Measurements from ENCODE around the gene ACO1. TPM values are rescaled to one million over a fixed set of nuclear protein-coding genes. Genes with fewer than 3 reads are reported as not detected.

ACO1 gene
- polyA plus RNA-seq, 1 donor (not counting 4 experiments of a cell fraction or from before 2014, with no cell fraction given) = 29.2 TPM

GRCh38 chr9:32455738-32456137 is 71.3 kb downstream of the ACO1 start:
- Histone ChIP-seq H2AFZ (ENCODE audit: control insufficient read depth, low read length) (no peak overlapping the region), H3K36me3 (ENCODE audit: control insufficient read depth in 2 of 2, extremely low read depth in 1 of 2, insufficient read depth in 2 of 2, low read length in 2 of 2) (peaks cover 16 to 35% of the 10 kb centered on the region in 2 experiments), H3K27ac (ENCODE audit: control insufficient read depth, insufficient read depth, low read length) (no peak overlapping the region), H3K27me3 (ENCODE audit: control insufficient read depth, extremely low read depth, insufficient read depth, low read length) (no peaks in the 10 kb centered on the region), H3K4me1 (ENCODE audit: control insufficient read depth, extremely low read depth, insufficient read depth, low read length) (no peaks in the 10 kb centered on the region), H3K9ac (ENCODE audit: control insufficient read depth, extremely low read depth, insufficient read depth, low read length) (no peak overlapping the region), H3K9me1 (ENCODE audit: control insufficient read depth, extremely low read depth, insufficient read depth, low read length) (no peaks in the 10 kb centered on the region), H3K4me2 (ENCODE audit: control insufficient read depth, extremely low read depth, insufficient read depth, low read depth, low read length) (no peak overlapping the region), H3K9me3 (ENCODE audit: control insufficient read depth, low read depth, low read length) (no peaks in the 10 kb centered on the region), H3K4me3 (ENCODE audit: control insufficient read depth in 2 of 3, extremely low read depth in 1 of 3, insufficient read depth in 2 of 3, low read depth in 1 of 3, low read length in 3 of 3) (no peak overlapping the region), H4K20me1 (ENCODE audit: control insufficient read depth, extremely low read depth, insufficient read depth, low read length) (no peaks in the 10 kb centered on the region), H3K79me2 (ENCODE audit: control insufficient read depth, insufficient read depth, low read length) (no peaks in the 10 kb centered on the region)
- no peak for TF ChIP-seq EZH2 (IDR thresholded peaks at IDR 0.05; ENCODE audit: low read length)
- TF ChIP-seq CTCF (optimal IDR thresholded peaks at IDR 0.05 in 1 of 3, IDR thresholded peaks at IDR 0.05 in 1 of 3, conservative IDR thresholded peaks at IDR 0.05 in 1 of 3; ENCODE audit: extremely low read depth in 1 of 3, insufficient read depth in 2 of 3, low read length in 3 of 3) = no peak
- FAIRE-seq = no peak
- DNase-seq (ENCODE audit: low read depth, low spot score) = no peak
- dilution Hi-C loops (cut with MboI; ENCODE audit: extremely low pct_ligation_motif_present, low sequenced_read_pairs) = no loop called here

DNA sequence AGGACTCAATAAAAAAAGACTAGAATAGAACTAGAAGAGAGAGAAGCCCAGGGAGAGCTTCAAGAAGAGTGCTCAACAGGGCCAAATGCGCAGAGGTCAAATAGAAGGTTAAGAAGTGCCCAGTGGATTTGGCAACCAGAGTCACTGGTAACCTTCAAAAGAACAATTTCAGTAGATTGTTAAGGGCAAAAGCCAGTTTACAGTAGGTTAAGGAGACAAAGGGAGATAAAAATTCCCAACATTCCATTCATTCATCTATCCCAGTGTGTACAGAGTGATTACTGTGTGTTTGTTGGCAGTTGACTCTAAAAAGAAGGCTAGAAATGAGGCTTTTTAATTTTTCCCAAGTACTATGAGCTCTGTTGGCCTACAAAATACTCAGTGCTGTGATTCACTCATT is 72.1 kb downstream of the ACO1 start:
- Histone ChIP-seq H3K36me3 (ENCODE audit: control insufficient read depth in 2 of 2, extremely low read depth in 1 of 2, insufficient read depth in 2 of 2, low read length in 2 of 2) (peaks cover 13 to 33% of the 10 kb centered on the region in 2 experiments), H3K4me3 (ENCODE audit: control insufficient read depth in 2 of 3, extremely low read depth in 1 of 3, insufficient read depth in 2 of 3, low read depth in 1 of 3, low read length in 3 of 3) (no peak overlapping the region), H2AFZ (ENCODE audit: control insufficient read depth, low read length) (no peak overlapping the region), H3K27me3 (ENCODE audit: control insufficient read depth, extremely low read depth, insufficient read depth, low read length) (no peaks in the 10 kb centered on the region), H3K4me1 (ENCODE audit: control insufficient read depth, extremely low read depth, insufficient read depth, low read length) (no peaks in the 10 kb centered on the region), H3K9ac (ENCODE audit: control insufficient read depth, extremely low read depth, insufficient read depth, low read length) (no peak overlapping the region), H3K27ac (ENCODE audit: control insufficient read depth, insufficient read depth, low read length) (no peak overlapping the region), H3K9me1 (ENCODE audit: control insufficient read depth, extremely low read depth, insufficient read depth, low read length) (no peaks in the 10 kb centered on the region), H3K4me2 (ENCODE audit: control insufficient read depth, extremely low read depth, insufficient read depth, low read depth, low read length) (no peak overlapping the region), H4K20me1 (ENCODE audit: control insufficient read depth, extremely low read depth, insufficient read depth, low read length) (no peaks in the 10 kb centered on the region), H3K79me2 (ENCODE audit: control insufficient read depth, insufficient read depth, low read length) (no peaks in the 10 kb centered on the region), H3K9me3 (ENCODE audit: control insufficient read depth, low read depth, low read length) (no peaks in the 10 kb centered on the region)
- dilution Hi-C loops (cut with MboI; ENCODE audit: extremely low pct_ligation_motif_present, low sequenced_read_pairs) = no loop called here
- DNase-seq (ENCODE audit: low read depth, low spot score) (no peak), FAIRE-seq (no peak)
- TF ChIP-seq CTCF (optimal IDR thresholded peaks at IDR 0.05 in 1 of 3, IDR thresholded peaks at IDR 0.05 in 1 of 3, conservative IDR thresholded peaks at IDR 0.05 in 1 of 3; ENCODE audit: extremely low read depth in 1 of 3, insufficient read depth in 2 of 3, low read length in 3 of 3) = no peak
- no peak for TF ChIP-seq EZH2 (IDR thresholded peaks at IDR 0.05; ENCODE audit: low read length)

All from keratinocyte (primary cell).